Measurements from ENCODE around the gene LAGE3.

DNA sequence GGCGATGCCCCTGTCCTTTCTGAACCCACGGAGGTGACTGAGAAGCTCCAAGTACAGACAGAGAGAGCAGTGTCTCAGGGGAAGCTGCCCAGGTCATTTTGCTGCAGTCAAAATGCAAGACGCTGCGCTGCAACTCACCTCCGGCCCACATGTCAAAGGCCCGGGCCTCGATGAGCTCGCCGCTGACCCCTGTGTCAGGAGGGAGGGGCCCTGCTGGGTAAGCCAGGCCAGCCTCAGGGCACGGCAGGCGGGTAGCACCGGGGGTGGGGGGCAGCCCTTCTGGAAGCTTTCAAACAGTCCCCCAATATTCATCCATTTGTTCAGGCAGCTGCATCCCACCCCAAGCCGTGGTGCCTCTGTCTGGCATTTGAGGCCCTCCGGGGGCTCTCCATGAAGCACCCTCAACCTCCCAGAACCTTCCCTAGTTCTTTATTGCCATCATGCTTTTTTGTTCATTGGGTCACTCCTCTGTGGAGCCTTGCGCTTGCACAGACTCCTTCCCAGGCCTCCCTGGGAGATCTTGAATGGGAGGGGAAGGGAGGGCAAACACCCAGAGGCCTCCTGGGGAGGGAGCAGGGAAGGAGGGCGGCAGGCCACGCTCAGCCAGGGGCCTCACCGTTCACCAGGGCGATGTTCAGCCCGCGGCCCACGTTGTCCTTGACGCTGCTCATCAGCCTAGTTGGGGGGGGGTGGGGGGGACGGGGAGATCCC is 28.7 kb upstream of the LAGE3 start:
- TF ChIP-seq, protein P1, sequence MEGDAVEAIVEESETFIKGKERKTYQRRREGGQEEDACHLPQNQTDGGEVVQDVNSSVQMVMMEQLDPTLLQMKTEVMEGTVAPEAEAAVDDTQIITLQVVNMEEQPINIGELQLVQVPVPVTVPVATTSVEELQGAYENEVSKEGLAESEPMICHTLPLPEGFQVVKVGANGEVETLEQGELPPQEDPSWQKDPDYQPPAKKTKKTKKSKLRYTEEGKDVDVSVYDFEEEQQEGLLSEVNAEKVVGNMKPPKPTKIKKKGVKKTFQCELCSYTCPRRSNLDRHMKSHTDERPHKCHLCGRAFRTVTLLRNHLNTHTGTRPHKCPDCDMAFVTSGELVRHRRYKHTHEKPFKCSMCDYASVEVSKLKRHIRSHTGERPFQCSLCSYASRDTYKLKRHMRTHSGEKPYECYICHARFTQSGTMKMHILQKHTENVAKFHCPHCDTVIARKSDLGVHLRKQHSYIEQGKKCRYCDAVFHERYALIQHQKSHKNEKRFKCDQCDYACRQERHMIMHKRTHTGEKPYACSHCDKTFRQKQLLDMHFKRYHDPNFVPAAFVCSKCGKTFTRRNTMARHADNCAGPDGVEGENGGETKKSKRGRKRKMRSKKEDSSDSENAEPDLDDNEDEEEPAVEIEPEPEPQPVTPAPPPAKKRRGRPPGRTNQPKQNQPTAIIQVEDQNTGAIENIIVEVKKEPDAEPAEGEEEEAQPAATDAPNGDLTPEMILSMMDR (IDR thresholded peaks at IDR 0.05; ENCODE audit: low read length): no peak
- TF ChIP-seq EZH2 (IDR thresholded peaks at IDR 0.05; ENCODE audit: borderline replicate concordance, low read length): no peak
